Measurements from ENCODE around the gene CAMK2A.
"Not testable (repeated sequence)": the region's sequence is repeated elsewhere in the genome, so short reads cannot be mapped to it uniquely, and the experiment has no call there.

The CAMK2A gene

GRCh38 chr5:150249744-150250143, 39.8 kb downstream of the CAMK2A start:
- DNase-seq: no peak

DNA sequence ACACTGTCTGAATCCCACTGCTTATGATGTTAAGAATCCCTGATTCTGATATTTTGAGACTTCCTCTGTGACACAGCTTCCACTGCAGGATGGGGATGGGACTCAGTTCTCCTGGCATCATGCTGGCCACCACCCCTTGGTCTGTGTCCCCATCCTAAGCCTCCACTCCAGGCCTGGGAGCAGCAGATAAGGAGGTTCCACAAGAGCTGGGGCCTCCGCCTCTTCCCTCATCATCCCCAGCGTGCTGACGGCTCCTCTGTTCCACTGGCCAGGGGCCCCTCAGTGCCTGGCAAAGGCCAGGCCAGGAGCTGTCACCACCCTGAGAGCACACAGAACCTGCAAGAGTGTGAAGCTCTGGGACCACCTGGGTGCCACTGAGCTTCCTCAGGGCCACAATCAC, 40.6 kb downstream of the CAMK2A start:
- no peak for DNase-seq

DNA sequence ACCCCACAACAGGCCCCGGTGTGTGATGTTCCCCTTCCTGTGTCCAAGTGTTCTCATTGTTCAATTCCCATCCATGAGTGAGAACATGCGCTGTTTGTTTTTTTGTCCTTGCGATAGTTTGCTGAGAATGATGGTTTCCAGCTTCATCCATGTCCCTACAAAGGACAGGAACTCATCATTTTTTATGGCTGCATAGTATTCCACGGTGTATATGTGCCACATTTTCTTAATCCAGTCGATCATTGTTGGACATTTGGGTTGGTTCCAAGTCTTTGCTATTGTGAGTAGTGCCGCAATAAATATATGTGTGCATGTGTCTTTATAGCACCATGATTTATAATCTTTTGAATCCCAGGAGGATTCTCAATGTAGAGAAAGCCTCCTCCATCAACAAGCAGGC, 41.1 kb downstream of the CAMK2A start:
- not testable (repeated sequence) for DNase-seq

- no peak for DNase-seq
Observed at GRCh38 chr5:150247726-150248125, 41.8 kb downstream of the CAMK2A start.

DNA sequence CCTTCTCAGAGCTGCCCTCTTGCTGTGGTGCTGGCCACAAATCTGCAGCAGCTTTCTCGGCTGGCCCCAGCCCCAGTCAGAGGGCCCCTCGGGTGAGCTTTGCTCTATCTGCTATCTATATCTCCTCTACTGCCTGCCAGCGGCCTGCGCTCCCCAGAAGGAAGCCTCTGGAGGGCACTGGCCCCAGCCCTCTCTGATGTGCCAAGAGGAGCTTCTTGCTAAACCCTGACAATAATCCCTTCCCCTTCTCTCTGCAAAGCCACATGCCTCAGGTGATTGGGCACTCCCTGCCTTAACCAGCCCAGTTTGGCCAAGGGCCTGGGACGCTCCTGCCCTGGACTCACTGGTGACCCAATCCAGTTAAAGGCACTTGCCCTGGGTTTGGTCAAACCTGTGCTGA, 42.7 kb downstream of the CAMK2A start:
- no peak for DNase-seq

DNA sequence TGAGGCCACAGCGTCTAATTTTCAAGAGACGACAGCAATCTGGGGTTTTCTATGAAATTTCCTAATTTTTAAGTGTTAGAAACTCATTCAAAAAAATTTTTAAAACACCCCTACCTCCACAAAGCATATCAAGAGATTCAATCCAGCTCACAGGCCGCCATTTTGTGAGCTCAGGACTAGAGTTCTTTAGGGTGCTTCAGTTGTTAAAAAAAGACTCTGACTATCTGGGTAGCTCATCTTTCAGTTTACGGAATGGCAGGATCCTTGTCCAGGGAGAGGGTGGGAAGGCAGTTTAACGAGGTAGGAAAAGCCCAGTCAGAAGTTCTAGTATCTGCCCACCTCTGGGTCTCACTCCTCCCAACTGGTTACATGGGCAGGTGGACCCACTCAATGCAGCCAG, 43.1 kb downstream of the CAMK2A start:
- no peak for DNase-seq

DNA sequence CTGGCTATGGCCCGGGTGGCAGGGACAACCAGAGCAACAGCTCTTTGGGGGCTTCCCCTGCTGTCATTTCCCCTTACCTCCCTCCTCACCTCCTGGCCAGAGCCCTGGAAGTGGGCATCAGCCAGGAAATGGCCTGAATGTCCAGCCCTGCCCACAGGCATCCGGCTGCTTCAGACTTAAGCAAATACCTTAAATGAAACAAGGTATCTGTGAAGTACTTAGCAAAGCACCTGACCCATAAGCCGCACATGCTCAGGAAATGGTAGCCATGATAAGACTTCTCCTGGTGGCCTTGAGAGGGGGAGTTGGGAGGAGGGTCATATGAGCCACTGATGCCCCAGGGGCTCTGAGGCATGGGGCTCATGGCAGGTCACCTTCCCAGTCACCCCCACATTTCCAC, 43.8 kb downstream of the CAMK2A start:
- no peak for DNase-seq

- DNase-seq: no peak
Observed at GRCh38 chr5:150245111-150245789, 44.3 kb downstream of the CAMK2A start.

GRCh38 chr5:150244209-150244608, 45.4 kb downstream of the CAMK2A start:
- DNase-seq: no peak

DNA sequence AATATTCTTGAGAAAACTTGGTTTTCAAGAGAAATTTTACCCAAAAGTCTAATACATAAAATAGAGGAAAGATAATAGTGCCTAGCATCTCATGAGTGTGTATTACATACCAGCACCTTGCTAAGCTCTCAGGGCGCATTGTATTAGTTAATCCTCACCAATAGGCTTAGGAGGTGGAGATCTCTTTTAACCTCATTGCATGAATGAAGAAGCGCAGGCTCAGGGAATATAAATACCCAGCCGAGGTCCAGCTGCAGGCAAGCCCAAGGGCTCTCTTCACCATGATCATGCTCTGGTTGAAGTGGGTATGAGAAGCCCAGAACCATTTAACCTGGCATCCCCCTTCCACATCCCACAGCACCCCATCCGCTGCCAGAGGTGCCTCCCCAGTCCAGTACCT, 46.0 kb downstream of the CAMK2A start:
- no peak for DNase-seq

GRCh38 chr5:150242251-150242894, 47.2 kb downstream of the CAMK2A start:
- no peak for DNase-seq

GRCh38 chr5:150241298-150242160, 48.0 kb downstream of the CAMK2A start:
- DNase-seq: no peak

DNA sequence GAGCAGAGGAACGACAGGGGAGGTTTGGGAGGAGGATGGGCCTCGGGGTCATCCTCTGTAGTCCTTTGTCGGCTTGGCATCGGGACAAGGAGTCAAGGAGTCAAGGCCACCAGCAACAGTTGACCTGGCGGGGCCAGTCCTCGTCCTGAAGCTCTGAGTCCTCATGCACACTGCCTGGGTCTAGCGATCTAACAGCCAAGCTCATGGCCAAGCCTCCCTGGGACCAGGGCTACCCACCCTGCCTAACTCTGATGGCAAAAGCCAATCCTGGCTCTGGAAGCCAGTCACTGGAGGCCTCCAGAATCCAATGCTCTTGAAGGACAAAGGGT, 49.8 kb downstream of the CAMK2A start:
- DNase-seq: no peak

GRCh38 chr5:150239099-150239793, 50.3 kb downstream of the CAMK2A start:
- DNase-seq: no peak

DNA sequence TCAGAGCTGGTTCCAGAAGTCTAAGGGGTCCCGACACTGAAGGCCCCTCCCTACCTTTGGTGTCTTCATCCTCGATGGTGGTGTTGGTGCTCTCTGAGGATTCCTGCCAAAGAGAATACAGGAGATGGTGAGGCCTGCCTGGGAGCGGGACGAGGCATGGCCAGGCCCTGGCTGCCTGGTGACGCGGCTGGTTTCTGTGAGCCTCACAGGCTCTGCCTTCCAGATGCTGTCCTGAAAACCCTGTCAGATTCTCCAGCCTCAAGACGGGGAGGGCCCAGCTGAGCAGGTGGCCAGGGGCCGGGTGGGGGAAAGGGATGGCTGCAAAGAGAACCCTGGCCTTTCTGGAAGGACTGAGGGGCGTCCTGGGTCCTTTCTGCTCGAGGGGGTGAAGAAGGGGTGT, 50.9 kb downstream of the CAMK2A start:
- no peak for DNase-seq

- DNase-seq: no peak
Observed at GRCh38 chr5:150236981-150237754, 52.4 kb downstream of the CAMK2A start.

DNA sequence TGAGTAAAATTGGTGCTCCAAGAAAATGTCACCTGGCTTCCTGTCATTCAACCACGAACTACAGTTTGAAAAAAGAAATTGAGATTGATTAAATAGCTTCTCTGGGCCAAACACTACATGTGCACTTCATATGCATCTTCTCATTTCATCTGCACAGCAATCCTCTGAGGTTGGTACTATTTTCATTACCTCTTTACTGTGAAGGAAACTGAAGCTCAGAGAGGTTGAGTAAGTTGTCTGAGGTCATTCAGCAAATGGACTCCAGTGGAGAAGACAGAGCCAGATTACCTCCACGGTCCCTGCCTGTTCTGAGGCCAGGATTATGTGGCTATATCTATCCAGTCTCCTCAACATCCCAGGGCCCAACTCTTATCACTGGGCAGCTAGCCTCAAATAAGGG, 53.3 kb downstream of the CAMK2A start:
- DNase-seq: no peak

GRCh38 chr5:150235500-150235854, 54.1 kb downstream of the CAMK2A start:
- DNase-seq: no peak

GRCh38 chr5:150234576-150235499, 54.7 kb downstream of the CAMK2A start:
- no peak for DNase-seq

DNA sequence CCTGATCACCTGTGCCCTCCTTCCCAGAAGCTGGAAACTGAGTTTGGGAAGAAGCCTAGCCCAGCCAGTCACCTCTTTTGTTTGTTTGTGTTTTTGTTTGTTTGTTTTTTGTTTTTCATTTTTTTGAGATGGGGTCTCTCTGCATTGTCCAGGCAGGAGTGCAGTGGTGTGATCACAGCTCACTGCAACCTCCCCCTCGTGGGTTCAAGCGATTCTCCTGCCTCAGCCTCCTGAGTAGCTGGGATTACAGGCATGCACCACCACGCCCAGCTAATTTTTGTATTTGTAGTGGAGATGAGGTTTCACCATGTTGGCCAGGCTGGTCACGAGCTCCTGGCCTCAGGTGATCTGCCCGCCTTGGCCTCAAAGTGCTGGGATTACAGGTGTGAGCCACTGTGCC, 55.9 kb downstream of the CAMK2A start:
- DNase-seq: not testable (repeated sequence)

- DNase-seq: no peak
Observed at GRCh38 chr5:150230842-150231241, 58.7 kb downstream of the CAMK2A start.

DNA sequence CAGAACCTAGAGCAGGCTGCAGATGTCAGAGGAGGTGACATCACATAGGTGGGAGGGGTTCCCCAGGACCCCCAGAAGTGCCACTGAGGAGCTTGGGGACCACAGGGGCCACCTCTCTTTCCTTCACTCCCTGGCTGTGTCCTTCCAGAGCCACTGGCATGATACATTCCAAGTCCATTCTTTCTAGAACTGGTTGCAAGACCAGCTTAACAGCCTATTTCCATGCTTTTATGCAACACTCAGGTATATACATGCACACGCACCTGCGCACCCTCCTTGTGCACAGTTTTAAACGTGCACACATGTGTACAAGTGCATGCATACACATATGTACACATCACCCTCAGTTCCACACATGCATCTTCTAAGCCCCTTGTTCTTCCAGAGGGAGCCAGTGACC, 60.0 kb downstream of the CAMK2A start:
- DNase-seq: no peak
